Muscle of back (tissue), 13 donors: ENCODE results near the gene SLC27A5. TPM values are rescaled to one million over a fixed set of nuclear protein-coding genes. Genes with fewer than 3 reads are reported as not detected.
A peak's percentile ranks its signal among the peaks of the same experiment; 100 is the strongest.

Source experiments
- DNase-seq, 3 donors: peaks; one replicate each; pipeline versions ENCODE4 v3.0.0 to v3.0.0-alpha.2; 2013
- long read RNA-seq, 9 donors: transcript quantifications; one replicate each; lab custom pipeline, GENCODE V29; 2026
- polyA plus RNA-seq, 10 donors: library from polyadenylated mRNA; unstranded; fragments of 120-200 nt; gene quantifications; one replicate each; pipeline ENCODE4 v1.2.1, GENCODE V29; 2013; ENCODE audit not compliant: insufficient read length in 10 of 10

Gene SLC27A5
- 1 to 10 TPM; 2.4 to 5.5 (median 3.9) TPM for polyA plus RNA-seq
- long read RNA-seq, donor 1, partial matches to known transcripts, result 0 of 3 reads
- long read RNA-seq, donor 1, other reads (novel, unspliced or antisense), result 0 of 3 reads
- long read RNA-seq, donor 2, partial matches to known transcripts, result 0 of 3 reads
- long read RNA-seq, donor 2, other reads (novel, unspliced or antisense), result 0 of 3 reads
- long read RNA-seq, donor 3, result 0 reads
- long read RNA-seq, donor 4, partial matches to known transcripts, result 0 of 2 reads
- long read RNA-seq, donor 4, other reads (novel, unspliced or antisense), result 0 of 2 reads
- long read RNA-seq, donor 5, full-length matches to known transcripts, result 4 of 4 reads
- long read RNA-seq, donor 5, partial matches to known transcripts, result 0 of 4 reads
- long read RNA-seq, donor 5, other reads (novel, unspliced or antisense), result 0 of 4 reads
- long read RNA-seq, donor 6, result 0 reads
- long read RNA-seq, donor 7, full-length matches to known transcripts, result 4 of 4 reads
- long read RNA-seq, donor 7, partial matches to known transcripts, result 0 of 4 reads
- long read RNA-seq, donor 7, other reads (novel, unspliced or antisense), result 0 of 4 reads
- long read RNA-seq, donor 8, partial matches to known transcripts, result 0 of 1 reads
- long read RNA-seq, donor 8, other reads (novel, unspliced or antisense), result 0 of 1 reads
- long read RNA-seq, donor 9, partial matches to known transcripts, result 0 of 1 reads
- long read RNA-seq, donor 9, other reads (novel, unspliced or antisense), result 0 of 1 reads

GRCh38 chr19:58511353-58512208 is at the start of gene SLC27A5:
Gene SLC27A5, minus strand, starts transcription at chr19:58511992. Its CDS starts 37 bp downstream, at chr19:58511955.
- DNase-seq, result no peak

GRCh38 chr19:58560921-58561320 is 49.1 kb upstream of the SLC27A5 start:
- DNase-seq, result no peak

- DNase-seq, result no peak
Observed at GRCh38 chr19:58560007-58560887, 48.5 kb upstream of the SLC27A5 start.

- DNase-seq, result peak; percentile 91 to 97 (median 95)
Observed at GRCh38 chr19:58559275-58560006, 47.6 kb upstream of the SLC27A5 start.

- DNase-seq, result peak; percentile 99 to 100 (median 99)
Observed at GRCh38 chr19:58558623-58559274, 47.0 kb upstream of the SLC27A5 start.

- DNase-seq, result no peak
Observed at GRCh38 chr19:58558066-58558622, 46.4 kb upstream of the SLC27A5 start, which contains the start of gene UBE2M. Gene UBE2M, minus strand, starts transcription at chr19:58558611. Its CDS starts 230 bp downstream, at chr19:58558381.

- no peak for DNase-seq
Observed at GRCh38 chr19:58557221-58558065, 45.7 kb upstream of the SLC27A5 start.

GRCh38 chr19:58556622-58557220 is 44.9 kb upstream of the SLC27A5 start:
- no peak for DNase-seq

GRCh38 chr19:58555920-58556621 is 44.3 kb upstream of the SLC27A5 start:
- no peak for DNase-seq

- no peak for DNase-seq
Observed at GRCh38 chr19:58555369-58555885, 43.6 kb upstream of the SLC27A5 start.

- DNase-seq, result peak; percentile 97 to 98 (median 97)
Observed at GRCh38 chr19:58554494-58555368, 42.9 kb upstream of the SLC27A5 start, which contains the start of gene CHMP2A. Gene CHMP2A, minus strand, starts transcription at chr19:58555105. Its CDS starts 893 bp downstream, at chr19:58554212.

- no peak for DNase-seq
Observed at GRCh38 chr19:58553799-58554493, 42.2 kb upstream of the SLC27A5 start.

GRCh38 chr19:58552655-58553054 is 40.9 kb upstream of the SLC27A5 start:
- no peak for DNase-seq

GRCh38 chr19:58551577-58552471 is 40.0 kb upstream of the SLC27A5 start:
- DNase-seq, result no peak
